WTC11 (cell line): ENCODE data around the gene INPP4A. TPM values are rescaled to one million over a fixed set of nuclear protein-coding genes. Genes with fewer than 3 reads are reported as not detected.

ENCODE experiments used
- ATAC-seq: fragments of 200-7000 bp; cut with Tn5 transposase; 2 replicates; pipeline ENCODE4 v1.10.0; 2021; ENCODE audit warnings: mild to moderate bottlenecking, moderate library complexity
- CTCF ChIA-PET: fragments of 300-600 bp; sonication (Branson Sonifier 250); formaldehyde crosslinking; loops from one replicate; lab custom pipeline; 2021; ENCODE audit warnings: antibody characterized with exemption; lab: Charles Lee
- POLR2A ChIA-PET: fragments of 350-600 bp; sonication (Branson Sonifier 250); formaldehyde crosslinking; loops from one replicate; lab custom pipeline; 2021; ENCODE audit warnings: antibody characterized with exemption; lab: Charles Lee
- DNase-seq: peaks from one replicate; pipeline ENCODE4 v3.0.0; 2021; ENCODE audit warnings: low spot score
- H3K27ac Mint-ChIP-seq: 2 replicates; pipeline ENCODE4 v1.8.0; 2021; ENCODE audit warnings: mixed read lengths
- H3K27me3 Mint-ChIP-seq: 2 replicates; pipeline ENCODE4 v1.8.0; 2021; ENCODE audit warnings: low read depth, mild to moderate bottlenecking, moderate library complexity, mixed read lengths
- H3K36me3 Mint-ChIP-seq: 2 replicates; pipeline ENCODE4 v1.8.0; 2021; ENCODE audit warnings: mixed read lengths
- H3K4me1 Mint-ChIP-seq: 2 replicates; pipeline ENCODE4 v1.8.0; 2022; ENCODE audit warnings: mixed read lengths
- H3K4me3 Mint-ChIP-seq: 2 replicates; pipeline ENCODE4 v1.8.0; 2021; ENCODE audit warnings: mild to moderate bottlenecking, moderate library complexity, mixed read lengths
- H3K9me3 Mint-ChIP-seq: 2 replicates; pipeline ENCODE4 v1.8.0; 2021; ENCODE audit warnings: mixed read lengths
- CREB1 ChIP-seq: sonication (generic); formaldehyde crosslinking; IDR thresholded peaks from 2 replicates; pipeline ENCODE4 v1.8.0; 2023; ENCODE audit warnings: mild to moderate bottlenecking, missing genetic modification reagents
- CREM ChIP-seq: sonication (generic); formaldehyde crosslinking; IDR thresholded peaks from 2 replicates; pipeline ENCODE4 v1.8.1; 2022; ENCODE audit warnings: mild to moderate bottlenecking, missing genetic modification reagents, moderate library complexity
- ELF4 ChIP-seq: sonication (generic); formaldehyde crosslinking; IDR thresholded peaks from 2 replicates; pipeline ENCODE4 v1.8.1; 2022; ENCODE audit warnings: low read depth, mild to moderate bottlenecking, moderate library complexity, missing genetic modification reagents
- FOXJ3 ChIP-seq: sonication (generic); formaldehyde crosslinking; IDR thresholded peaks from 2 replicates; pipeline ENCODE4 v1.9.0; 2021; ENCODE audit warnings: missing genetic modification reagents, mild to moderate bottlenecking, borderline replicate concordance
- GRHL2 ChIP-seq: fragments of 250-450 bp; sonication (Bioruptor Pico); IDR thresholded peaks from 2 replicates; pipeline ENCODE4 v1.8.0; 2022; ENCODE audit warnings: mild to moderate bottlenecking, moderate library complexity; ENCODE audit not compliant: insufficient replicate concordance, severe bottlenecking
- KAT7 ChIP-seq: sonication (generic); formaldehyde crosslinking; IDR thresholded peaks from 2 replicates; pipeline ENCODE4 v1.8.1; 2023; ENCODE audit warnings: missing genetic modification reagents, mild to moderate bottlenecking, borderline replicate concordance
- MLX ChIP-seq: sonication (generic); formaldehyde crosslinking; IDR thresholded peaks from 2 replicates; pipeline ENCODE4 v1.8.1; 2023; ENCODE audit warnings: mild to moderate bottlenecking, missing genetic modification reagents, moderate library complexity
- MXD4 ChIP-seq: fragments of 250-450 bp; sonication (Bioruptor Pico); IDR thresholded peaks from 2 replicates; pipeline ENCODE4 v1.8.0; 2021; ENCODE audit warnings: mild to moderate bottlenecking, moderate library complexity, borderline replicate concordance
- MYBL2 ChIP-seq: sonication (generic); formaldehyde crosslinking; IDR thresholded peaks from 2 replicates; pipeline ENCODE4 v1.8.1; 2023; ENCODE audit warnings: mild to moderate bottlenecking, moderate library complexity, missing genetic modification reagents
- NFATC4 ChIP-seq: fragments of 250-450 bp; sonication (Bioruptor Pico); IDR thresholded peaks from 2 replicates; pipeline ENCODE4 v1.9.0; 2021; ENCODE audit warnings: mild to moderate bottlenecking
- NR3C1 ChIP-seq: sonication (generic); formaldehyde crosslinking; conservative IDR thresholded peaks from 2 replicates; pipeline ENCODE4 v1.8.1; 2023; ENCODE audit warnings: low read depth, mild to moderate bottlenecking, missing genetic modification reagents
- OVOL2 ChIP-seq: fragments of 250-450 bp; sonication (Bioruptor Pico); IDR thresholded peaks from 2 replicates; pipeline ENCODE4 v1.9.0; 2021; ENCODE audit warnings: mild to moderate bottlenecking, borderline replicate concordance
- TEAD4 ChIP-seq: sonication (generic); formaldehyde crosslinking; IDR thresholded peaks from 2 replicates; pipeline ENCODE4 v1.8.0; 2022; ENCODE audit warnings: mild to moderate bottlenecking, missing genetic modification reagents
- ZBTB21 ChIP-seq: sonication (generic); formaldehyde crosslinking; IDR thresholded peaks from 2 replicates; pipeline ENCODE4 v1.8.1; 2023; ENCODE audit warnings: mild to moderate bottlenecking, missing genetic modification reagents, borderline replicate concordance
- ZNF138 ChIP-seq: sonication (generic); formaldehyde crosslinking; conservative IDR thresholded peaks from 2 replicates; pipeline ENCODE4 v1.8.1; 2022; ENCODE audit warnings: mild to moderate bottlenecking, moderate library complexity, missing genetic modification reagents
- ZNF416 ChIP-seq: fragments of 250-450 bp; sonication (Bioruptor Pico); IDR thresholded peaks from 2 replicates; pipeline ENCODE4 v1.9.0; 2021; ENCODE audit warnings: mild to moderate bottlenecking, inconsistent platforms
- ZNF671 ChIP-seq: fragments of 250-450 bp; sonication (Bioruptor Pico); IDR thresholded peaks from 2 replicates; pipeline ENCODE4 v1.8.0; 2021; ENCODE audit warnings: mild to moderate bottlenecking
- total RNA-seq: library from RNA; stranded (reverse); gene quantifications from 3 replicates; pipeline ENCODE4 v1.2.3, GENCODE V29; 2021
- TF ChIP-seq, protein P1 (sequence below): sonication (generic); formaldehyde crosslinking; IDR thresholded peaks from 2 replicates; pipeline ENCODE4 v1.8.1; 2023; ENCODE audit warnings: mild to moderate bottlenecking, missing genetic modification reagents, borderline replicate concordance
- TF ChIP-seq, protein P2 (sequence below): fragments of 250-450 bp; sonication (Bioruptor Pico); IDR thresholded peaks from 2 replicates; pipeline ENCODE4 v1.9.0; 2021; ENCODE audit warnings: mild to moderate bottlenecking

The INPP4A gene
- total RNA-seq, 1 experiment from 2014 or later, result 38.3 TPM

GRCh38 chr2:98454073-98454472 lies 9.4 kb downstream of the INPP4A start:
- TF ChIP-seq MXD4 (CRISPR knock-in tag) (no peak), ZNF416 (CRISPR knock-in tag) (no peak), MLX (CRISPR knock-in tag) (no peak), NFATC4 (CRISPR knock-in tag) (no peak), CREM (CRISPR knock-in tag) (no peak), ZBTB21 (CRISPR knock-in tag) (no peak), MYBL2 (CRISPR knock-in tag) (no peak)
- Mint-ChIP-seq H3K4me3 (peak overlapping the region; percentile 23; the same call in 1 of the 2 replicates), H3K4me1 (peaks cover 77% of the 10 kb centered on the region), H3K9me3 (no peaks in the 10 kb centered on the region), H3K27me3 (no peaks in the 10 kb centered on the region), H3K36me3 (peaks cover 4% of the 10 kb centered on the region; the same call in 1 of the 2 replicates), H3K27ac (peak overlapping the region; percentile 92)
- POLR2A ChIA-PET, result no interaction called here
- DNase-seq (no peak), ATAC-seq (peak; percentile 80)
- CTCF ChIA-PET, result interaction anchor here (1.1 kb wide), 2 partner anchors 10 to 34 kb away, joined by 3 to 6 read pairs; no protein-coding TSS in a partner anchor

GRCh38 chr2:98454500-98455235 lies 10.0 kb downstream of the INPP4A start:
- H3K9me3 Mint-ChIP-seq, result no peaks in the 10 kb centered on the region
- DNase-seq (no peak), ATAC-seq (peak; percentile 44)
- TF ChIP-seq ZNF138, result no peak
- TF ChIP-seq ZBTB21 (CRISPR knock-in tag), result no peak
- TF ChIP-seq CREB1, result no peak
- no peak for TF ChIP-seq NR3C1 (CRISPR knock-in tag)
- no peak for TF ChIP-seq ZNF671
- no peak for TF ChIP-seq FOXJ3 (CRISPR knock-in tag)
- no peak for TF ChIP-seq OVOL2
- TF ChIP-seq TEAD4 (CRISPR knock-in tag), result no peak
- H3K36me3 Mint-ChIP-seq, result peaks cover 4% of the 10 kb centered on the region; the same call in 1 of the 2 replicates
- H3K4me1 Mint-ChIP-seq, result peaks cover 78% of the 10 kb centered on the region
- no peaks in the 10 kb centered on the region for H3K27me3 Mint-ChIP-seq
- POLR2A ChIA-PET, result no interaction called here
- H3K4me3 Mint-ChIP-seq, result peak overlapping the region; percentile 23; the same call in 1 of the 2 replicates
- CTCF ChIA-PET, result interaction anchor here (1.1 kb wide), 2 partner anchors 10 to 33 kb away, joined by 3 to 6 read pairs; no protein-coding TSS in a partner anchor
- peak overlapping the region; percentile 92 for H3K27ac Mint-ChIP-seq

- no peaks in the 10 kb centered on the region for H3K27me3 Mint-ChIP-seq
- CTCF ChIA-PET, result interaction anchor here (1.2 kb wide), 1 partner anchor 32 kb away, joined by 3 read pairs; no protein-coding TSS in a partner anchor
- peak overlapping the region; percentile 61 for H3K27ac Mint-ChIP-seq
- no peak for ATAC-seq
- no peak for TF ChIP-seq ELF4 (CRISPR knock-in tag)
- no peak for TF ChIP-seq GRHL2 (CRISPR knock-in tag)
- TF ChIP-seq, all 79 proteins: peak for 0
- Mint-ChIP-seq H3K4me1 (peaks cover 71% of the 10 kb centered on the region), H3K9me3 (no peaks in the 10 kb centered on the region), H3K36me3 (peaks cover 4% of the 10 kb centered on the region; the same call in 1 of the 2 replicates), H3K4me3 (no peak overlapping the region)
- POLR2A ChIA-PET, result no interaction called here
- no peak for DNase-seq
These were observed 10.9 kb downstream of the INPP4A start for GRCh38 chr2:98455494-98455976.

DNA sequence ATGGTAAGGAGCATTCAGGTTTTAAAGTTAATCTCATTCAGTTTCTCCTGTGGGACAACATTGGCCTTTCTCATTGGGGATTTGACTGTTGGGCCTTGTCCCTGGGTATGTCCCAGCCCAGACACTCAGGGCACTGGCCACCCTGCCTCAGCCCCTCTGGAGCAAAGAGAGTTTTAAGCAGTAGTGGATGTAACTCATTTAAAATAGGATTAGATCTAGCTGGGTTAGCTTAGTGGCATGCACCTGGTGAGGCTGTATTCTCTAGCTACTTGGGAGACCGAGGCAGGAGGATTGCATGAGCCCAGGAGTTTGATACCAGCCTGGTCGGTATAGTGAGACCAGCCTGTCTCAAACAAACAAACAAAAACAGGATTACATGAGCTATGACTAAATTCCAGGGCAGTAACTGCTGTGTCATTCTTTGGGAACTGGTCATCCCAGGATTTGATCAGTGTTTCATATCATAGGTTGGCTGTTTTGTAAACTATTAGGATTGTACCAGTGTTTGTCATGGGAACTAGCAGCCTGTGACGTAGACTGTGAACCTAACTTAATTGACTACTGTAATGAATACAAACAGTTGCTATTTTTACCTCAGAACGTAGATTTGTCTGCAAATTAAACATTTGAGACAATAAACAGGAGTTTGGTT lies 12.5 kb downstream of the INPP4A start:
- DNase-seq (no peak), ATAC-seq (no peak)
- H3K4me3 Mint-ChIP-seq, result no peak overlapping the region
- peaks cover 62% of the 10 kb centered on the region for H3K4me1 Mint-ChIP-seq
- no peaks in the 10 kb centered on the region for H3K9me3 Mint-ChIP-seq
- CTCF ChIA-PET, result interaction anchor here (1.5 kb wide), 1 partner anchor 30 kb away, joined by 4 read pairs; no protein-coding TSS in a partner anchor
- POLR2A ChIA-PET, result no interaction called here
- peaks cover 4% of the 10 kb centered on the region; the same call in 1 of the 2 replicates for H3K36me3 Mint-ChIP-seq
- H3K27ac Mint-ChIP-seq, result no peak overlapping the region
- H3K27me3 Mint-ChIP-seq, result no peaks in the 10 kb centered on the region
- TF ChIP-seq, protein P1, sequence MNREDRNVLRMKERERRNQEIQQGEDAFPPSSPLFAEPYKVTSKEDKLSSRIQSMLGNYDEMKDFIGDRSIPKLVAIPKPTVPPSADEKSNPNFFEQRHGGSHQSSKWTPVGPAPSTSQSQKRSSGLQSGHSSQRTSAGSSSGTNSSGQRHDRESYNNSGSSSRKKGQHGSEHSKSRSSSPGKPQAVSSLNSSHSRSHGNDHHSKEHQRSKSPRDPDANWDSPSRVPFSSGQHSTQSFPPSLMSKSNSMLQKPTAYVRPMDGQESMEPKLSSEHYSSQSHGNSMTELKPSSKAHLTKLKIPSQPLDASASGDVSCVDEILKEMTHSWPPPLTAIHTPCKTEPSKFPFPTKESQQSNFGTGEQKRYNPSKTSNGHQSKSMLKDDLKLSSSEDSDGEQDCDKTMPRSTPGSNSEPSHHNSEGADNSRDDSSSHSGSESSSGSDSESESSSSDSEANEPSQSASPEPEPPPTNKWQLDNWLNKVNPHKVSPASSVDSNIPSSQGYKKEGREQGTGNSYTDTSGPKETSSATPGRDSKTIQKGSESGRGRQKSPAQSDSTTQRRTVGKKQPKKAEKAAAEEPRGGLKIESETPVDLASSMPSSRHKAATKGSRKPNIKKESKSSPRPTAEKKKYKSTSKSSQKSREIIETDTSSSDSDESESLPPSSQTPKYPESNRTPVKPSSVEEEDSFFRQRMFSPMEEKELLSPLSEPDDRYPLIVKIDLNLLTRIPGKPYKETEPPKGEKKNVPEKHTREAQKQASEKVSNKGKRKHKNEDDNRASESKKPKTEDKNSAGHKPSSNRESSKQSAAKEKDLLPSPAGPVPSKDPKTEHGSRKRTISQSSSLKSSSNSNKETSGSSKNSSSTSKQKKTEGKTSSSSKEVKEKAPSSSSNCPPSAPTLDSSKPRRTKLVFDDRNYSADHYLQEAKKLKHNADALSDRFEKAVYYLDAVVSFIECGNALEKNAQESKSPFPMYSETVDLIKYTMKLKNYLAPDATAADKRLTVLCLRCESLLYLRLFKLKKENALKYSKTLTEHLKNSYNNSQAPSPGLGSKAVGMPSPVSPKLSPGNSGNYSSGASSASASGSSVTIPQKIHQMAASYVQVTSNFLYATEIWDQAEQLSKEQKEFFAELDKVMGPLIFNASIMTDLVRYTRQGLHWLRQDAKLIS (CRISPR knock-in tag), result no peak
- no peak for TF ChIP-seq KAT7
- TF ChIP-seq, protein P2, sequence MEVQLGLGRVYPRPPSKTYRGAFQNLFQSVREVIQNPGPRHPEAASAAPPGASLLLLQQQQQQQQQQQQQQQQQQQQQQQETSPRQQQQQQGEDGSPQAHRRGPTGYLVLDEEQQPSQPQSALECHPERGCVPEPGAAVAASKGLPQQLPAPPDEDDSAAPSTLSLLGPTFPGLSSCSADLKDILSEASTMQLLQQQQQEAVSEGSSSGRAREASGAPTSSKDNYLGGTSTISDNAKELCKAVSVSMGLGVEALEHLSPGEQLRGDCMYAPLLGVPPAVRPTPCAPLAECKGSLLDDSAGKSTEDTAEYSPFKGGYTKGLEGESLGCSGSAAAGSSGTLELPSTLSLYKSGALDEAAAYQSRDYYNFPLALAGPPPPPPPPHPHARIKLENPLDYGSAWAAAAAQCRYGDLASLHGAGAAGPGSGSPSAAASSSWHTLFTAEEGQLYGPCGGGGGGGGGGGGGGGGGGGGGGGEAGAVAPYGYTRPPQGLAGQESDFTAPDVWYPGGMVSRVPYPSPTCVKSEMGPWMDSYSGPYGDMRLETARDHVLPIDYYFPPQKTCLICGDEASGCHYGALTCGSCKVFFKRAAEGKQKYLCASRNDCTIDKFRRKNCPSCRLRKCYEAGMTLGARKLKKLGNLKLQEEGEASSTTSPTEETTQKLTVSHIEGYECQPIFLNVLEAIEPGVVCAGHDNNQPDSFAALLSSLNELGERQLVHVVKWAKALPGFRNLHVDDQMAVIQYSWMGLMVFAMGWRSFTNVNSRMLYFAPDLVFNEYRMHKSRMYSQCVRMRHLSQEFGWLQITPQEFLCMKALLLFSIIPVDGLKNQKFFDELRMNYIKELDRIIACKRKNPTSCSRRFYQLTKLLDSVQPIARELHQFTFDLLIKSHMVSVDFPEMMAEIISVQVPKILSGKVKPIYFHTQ, result no peak
- no peak for TF ChIP-seq ZNF138
